22Rv1 (cell line): Measurements from ENCODE around the gene CARD11.

Experiments
- CTCF ChIP-seq: fragments of 450-650 bp; IDR thresholded peaks from 2 replicates; pipeline ENCODE4 v1.5.1; 2017; ENCODE audit warnings: mild to moderate bottlenecking
- ZFX ChIP-seq: fragments of 450-650 bp; IDR thresholded peaks from 2 replicates; pipeline ENCODE4 v1.6.1; 2017; ENCODE audit warnings: antibody characterized with exemption, borderline replicate concordance

GRCh38 chr7:2896131-2896530 lies 147.5 kb downstream of the CARD11 start:
- TF ChIP-seq CTCF (no peak), ZFX (no peak)
